MM.1S (cell line): ENCODE measurements around the gene THG1L.

Experiments used
- DNase-seq: peaks from one replicate; pipeline ENCODE4 v3.0.0-alpha.2; 2015
- H2AFZ ChIP-seq: fragments of 300-600 bp; sonication (generic); 2 replicates; pipeline ENCODE4 v1.6.0; 2016; ENCODE audit warnings: antibody characterized with exemption, low read length
- H3F3A ChIP-seq: fragments of 300-600 bp; sonication (generic); 2 replicates; pipeline ENCODE4 v1.6.1; 2016; ENCODE audit warnings: mild to moderate bottlenecking, antibody characterized with exemption, low read length, moderate library complexity, mixed read lengths; ENCODE audit not compliant: insufficient read depth
- H3K27ac ChIP-seq: fragments of 300-600 bp; sonication (generic); 2 replicates; pipeline ENCODE4 v1.5.1; 2016; ENCODE audit warnings: mild to moderate bottlenecking, low read length
- H3K27me3 ChIP-seq: fragments of 300-600 bp; sonication (generic); replicated peaks from 2 replicates; pipeline ENCODE4 v1.6.0; 2016; ENCODE audit warnings: low read length; ENCODE audit not compliant: insufficient read depth
- H3K36me3 ChIP-seq: fragments of 300-600 bp; sonication (generic); replicated peaks from 2 replicates; pipeline ENCODE4 v1.6.1; 2016; ENCODE audit warnings: mild to moderate bottlenecking, low read length, mixed read lengths; ENCODE audit not compliant: insufficient read depth
- H3K4me1 ChIP-seq: fragments of 300-600 bp; sonication (generic); 2 replicates; pipeline ENCODE4 v1.6.1; 2016; ENCODE audit warnings: low read length, mixed read lengths
- H3K4me2 ChIP-seq: fragments of 300-600 bp; sonication (generic); 2 replicates; pipeline ENCODE4 v1.6.0; 2016; ENCODE audit warnings: low read depth, low read length
- H3K4me3 ChIP-seq: fragments of 300-600 bp; sonication (generic); 2 replicates; pipeline ENCODE4 v1.5.1; 2016; ENCODE audit warnings: low read length, mixed read lengths
- H3K79me2 ChIP-seq: fragments of 300-600 bp; sonication (generic); 2 replicates; pipeline ENCODE4 v1.6.1; 2016; ENCODE audit warnings: mixed run types, low read length, mixed read lengths
- H3K9ac ChIP-seq: fragments of 300-600 bp; sonication (generic); 2 replicates; pipeline ENCODE4 v1.6.1; 2016; ENCODE audit warnings: low read length, mixed read lengths
- H3K9me2 ChIP-seq: fragments of 300-600 bp; sonication (generic); replicated peaks from 2 replicates; pipeline ENCODE4 v1.6.1; 2016; ENCODE audit warnings: mild to moderate bottlenecking, low read length, mixed read lengths; ENCODE audit not compliant: insufficient read depth
- H3K9me3 ChIP-seq: fragments of 300-600 bp; sonication (generic); replicated peaks from 2 replicates; pipeline ENCODE4 v1.6.1; 2016; ENCODE audit warnings: mild to moderate bottlenecking, low read length, mixed read lengths; ENCODE audit not compliant: insufficient read depth
- H4K20me1 ChIP-seq: fragments of 300-600 bp; sonication (generic); 2 replicates; pipeline ENCODE4 v1.6.1; 2016; ENCODE audit warnings: mild to moderate bottlenecking, low read length, moderate library complexity, mixed read lengths; ENCODE audit not compliant: insufficient read depth
- EZH2 ChIP-seq: fragments of 300-600 bp; sonication (generic); optimal IDR thresholded peaks from 2 replicates; pipeline ENCODE3; 2017; ENCODE audit warnings: low read depth, mild to moderate bottlenecking, antibody characterized with exemption, low read length, mixed read lengths
- EZH2phosphoT487 ChIP-seq: fragments of 300-600 bp; sonication (generic); IDR thresholded peaks from 2 replicates; pipeline ENCODE4 v1.6.1; 2018; ENCODE audit warnings: antibody characterized with exemption, low read length
- TF ChIP-seq, protein P1 (sequence below): fragments of 300-600 bp; sonication (generic); IDR thresholded peaks from 2 replicates; pipeline ENCODE4 v1.5.1; 2016; ENCODE audit warnings: antibody characterized with exemption, low read length, mixed read lengths

The THG1L gene

DNA sequence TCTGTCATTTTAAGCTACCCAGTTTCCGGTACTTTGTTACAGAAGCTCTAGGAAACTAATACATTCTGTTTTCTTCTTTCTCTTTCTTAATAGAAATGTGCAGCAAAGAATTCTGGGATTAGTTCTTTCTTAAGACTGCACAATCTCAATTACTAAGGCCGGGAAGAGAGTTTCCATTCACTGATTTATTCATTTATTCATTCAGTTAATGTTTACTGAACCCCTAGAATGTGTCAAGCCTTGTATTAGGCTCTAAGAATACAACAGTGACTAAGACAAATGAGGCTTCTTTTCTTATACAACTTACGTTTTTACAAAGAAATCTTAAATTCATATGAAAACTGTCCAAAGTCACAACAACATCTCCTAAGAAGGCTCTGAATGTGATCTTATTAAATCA is 27.5 kb upstream of the THG1L start:
- TF ChIP-seq, protein P1, sequence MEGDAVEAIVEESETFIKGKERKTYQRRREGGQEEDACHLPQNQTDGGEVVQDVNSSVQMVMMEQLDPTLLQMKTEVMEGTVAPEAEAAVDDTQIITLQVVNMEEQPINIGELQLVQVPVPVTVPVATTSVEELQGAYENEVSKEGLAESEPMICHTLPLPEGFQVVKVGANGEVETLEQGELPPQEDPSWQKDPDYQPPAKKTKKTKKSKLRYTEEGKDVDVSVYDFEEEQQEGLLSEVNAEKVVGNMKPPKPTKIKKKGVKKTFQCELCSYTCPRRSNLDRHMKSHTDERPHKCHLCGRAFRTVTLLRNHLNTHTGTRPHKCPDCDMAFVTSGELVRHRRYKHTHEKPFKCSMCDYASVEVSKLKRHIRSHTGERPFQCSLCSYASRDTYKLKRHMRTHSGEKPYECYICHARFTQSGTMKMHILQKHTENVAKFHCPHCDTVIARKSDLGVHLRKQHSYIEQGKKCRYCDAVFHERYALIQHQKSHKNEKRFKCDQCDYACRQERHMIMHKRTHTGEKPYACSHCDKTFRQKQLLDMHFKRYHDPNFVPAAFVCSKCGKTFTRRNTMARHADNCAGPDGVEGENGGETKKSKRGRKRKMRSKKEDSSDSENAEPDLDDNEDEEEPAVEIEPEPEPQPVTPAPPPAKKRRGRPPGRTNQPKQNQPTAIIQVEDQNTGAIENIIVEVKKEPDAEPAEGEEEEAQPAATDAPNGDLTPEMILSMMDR, result no peak
- no peak for TF ChIP-seq EZH2phosphoT487
- TF ChIP-seq EZH2, result no peak
- H3K9ac ChIP-seq, result no peak overlapping the region
- H3K9me2 ChIP-seq, result no peaks in the 10 kb centered on the region
- H4K20me1 ChIP-seq, result no peaks in the 10 kb centered on the region
- no peak overlapping the region for H3K27ac ChIP-seq
- no peaks in the 10 kb centered on the region for H3F3A ChIP-seq
- no peak overlapping the region for H3K4me2 ChIP-seq
- H3K27me3 ChIP-seq, result no peaks in the 10 kb centered on the region
- H3K4me1 ChIP-seq, result no peaks in the 10 kb centered on the region
- no peak overlapping the region for H3K4me3 ChIP-seq
- no peak overlapping the region for H2AFZ ChIP-seq
- DNase-seq, result no peak
- no peaks in the 10 kb centered on the region for H3K79me2 ChIP-seq
- no peaks in the 10 kb centered on the region for H3K36me3 ChIP-seq
- H3K9me3 ChIP-seq, result no peaks in the 10 kb centered on the region

- no peak for DNase-seq
These were observed 22.4 kb upstream of the THG1L start for GRCh38 chr5:157708866-157709265.

DNA sequence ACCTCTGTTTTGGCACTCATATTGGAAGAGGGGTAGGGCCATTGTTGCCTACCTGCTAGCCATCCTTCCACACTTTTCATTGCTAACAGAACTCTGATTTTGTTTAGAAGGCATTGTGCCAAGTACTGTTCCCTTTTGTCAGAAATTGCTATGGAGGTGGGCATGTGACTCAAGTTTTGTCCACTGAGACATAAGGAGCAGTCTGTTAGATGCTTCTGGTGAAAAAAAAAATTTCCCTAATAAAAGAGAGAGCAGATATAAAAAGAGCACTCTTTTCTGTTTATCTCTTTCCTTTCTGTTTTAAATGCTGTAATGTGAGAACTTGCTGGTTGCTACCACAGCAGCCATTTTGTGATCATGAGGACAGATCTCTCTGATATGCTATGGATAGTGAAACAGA is 21.9 kb upstream of the THG1L start:
- Histone ChIP-seq H2AFZ (no peak overlapping the region), H3K9ac (no peak overlapping the region), H3K9me2 (no peaks in the 10 kb centered on the region), H3K27me3 (no peaks in the 10 kb centered on the region), H3K4me3 (no peak overlapping the region), H4K20me1 (no peaks in the 10 kb centered on the region), H3K36me3 (no peaks in the 10 kb centered on the region), H3K27ac (no peak overlapping the region), H3K4me2 (no peak overlapping the region), H3K79me2 (no peaks in the 10 kb centered on the region), H3K9me3 (no peaks in the 10 kb centered on the region), H3F3A (no peaks in the 10 kb centered on the region), H3K4me1 (no peaks in the 10 kb centered on the region)
- DNase-seq, result no peak
- TF ChIP-seq EZH2 (no peak), EZH2phosphoT487 (no peak)
- TF ChIP-seq, protein P1, result no peak

More at GRCh38 chr5:157708866-157709265, 22.4 kb upstream of the THG1L start:
- TF ChIP-seq, protein P1, result no peak
- TF ChIP-seq EZH2phosphoT487, result no peak
- no peak for TF ChIP-seq EZH2
- Histone ChIP-seq H3K9me2 (no peaks in the 10 kb centered on the region), H3K27me3 (no peaks in the 10 kb centered on the region), H3K4me2 (no peak overlapping the region), H3K4me1 (no peaks in the 10 kb centered on the region), H3K36me3 (no peaks in the 10 kb centered on the region), H3K9ac (no peak overlapping the region), H3K27ac (no peak overlapping the region), H3K9me3 (no peaks in the 10 kb centered on the region), H4K20me1 (no peaks in the 10 kb centered on the region), H3K79me2 (no peaks in the 10 kb centered on the region), H2AFZ (no peak overlapping the region), H3F3A (no peaks in the 10 kb centered on the region), H3K4me3 (no peak overlapping the region)
